Panc1 (cell line): ENCODE results near the gene VCP. TPM values are rescaled to one million over a fixed set of nuclear protein-coding genes. Genes with fewer than 3 reads are reported as not detected.

Experiments used
- ATAC-seq: fragments of 200-7000 bp; cut with Tn5 transposase; 2 replicates; pipeline ENCODE4 v1.9.1; 2020; ENCODE audit warnings: mild to moderate bottlenecking, moderate library complexity
- BruUV-seq: library from RNA; stranded (reverse); fragments of 400-500 nt; replicated peaks from 2 replicates; lab custom pipeline; 2021; lab: Mats Ljungman, UMichigan
- CTCF ChIA-PET: fragments of 300-600 bp; sonication (Branson Sonifier 250); formaldehyde crosslinking; loops from one replicate; lab custom pipeline; 2022; ENCODE audit warnings: antibody characterized with exemption; lab: Charles Lee
- POLR2A ChIA-PET: fragments of 300-600 bp; sonication (Branson Sonifier 250); formaldehyde crosslinking; loops from one replicate; lab custom pipeline; 2022; ENCODE audit warnings: antibody characterized with exemption; lab: Charles Lee
- DNase-seq: peaks from one replicate; pipeline ENCODE4 v3.0.0-alpha.2; 2010; ENCODE audit warnings: low read depth, low spot score
- H3K27ac ChIP-seq: 2 replicates; pipeline ENCODE4 v1.5.1; 2011; ENCODE audit warnings: mild to moderate bottlenecking, low read length, inconsistent platforms
- H3K27me3 ChIP-seq: fragments of 200-500 bp; sonication (Bioruptor generic); 2 replicates; pipeline ENCODE4 v1.6.0; 2014; ENCODE audit warnings: low read length, inconsistent platforms; ENCODE audit not compliant: control insufficient read depth, insufficient read depth
- H3K36me3 ChIP-seq: fragments of 200-500 bp; sonication (Bioruptor generic); 2 replicates; pipeline ENCODE4 v1.5.1; 2014; ENCODE audit warnings: inconsistent platforms, mild to moderate bottlenecking, low read length, moderate library complexity; ENCODE audit not compliant: control insufficient read depth, insufficient read depth
- H3K4me1 ChIP-seq: 2 replicates; pipeline ENCODE4 v1.5.1; 2011; ENCODE audit warnings: inconsistent platforms, mild to moderate bottlenecking, low read length, moderate library complexity; ENCODE audit not compliant: control insufficient read depth, insufficient read depth
- H3K4me3 ChIP-seq, 2 experiments: 2 replicates each; pipeline ENCODE4 v1.5.1; 2011 to 2012; ENCODE audit warnings: low read depth in 2 of 2, low read length in 2 of 2, mild to moderate bottlenecking in 2 of 2, inconsistent platforms in 1 of 2, moderate library complexity in 1 of 2
- H3K9me3 ChIP-seq: fragments of 200-500 bp; sonication (Bioruptor generic); 2 replicates; pipeline ENCODE4 v1.5.1; 2014; ENCODE audit warnings: low read depth, mild to moderate bottlenecking, inconsistent platforms, low read length, moderate library complexity; ENCODE audit not compliant: control insufficient read depth, insufficient read depth
- CTCF ChIP-seq: fragments of 450-650 bp; IDR thresholded peaks from 2 replicates; pipeline ENCODE4 v1.5.1; 2017; ENCODE audit warnings: mild to moderate bottlenecking
- POLR2AphosphoS5 ChIP-seq: IDR thresholded peaks from 2 replicates; pipeline ENCODE4 v1.6.1; 2012; ENCODE audit warnings: mild to moderate bottlenecking, low read depth, low read length, moderate library complexity
- REST ChIP-seq, 2 experiments: IDR thresholded peaks; 2 replicates each; pipeline ENCODE4 v1.6.1; 2011 to 2012; ENCODE audit warnings: low read depth in 2 of 2, control low read depth in 1 of 2, low read length in 1 of 2, mild to moderate bottlenecking in 1 of 2, moderate library complexity in 1 of 2; ENCODE audit not compliant: insufficient read depth in 1 of 2
- SIN3A ChIP-seq: IDR thresholded peaks from 2 replicates; pipeline ENCODE4 v1.6.1; 2012; ENCODE audit warnings: low read depth, mild to moderate bottlenecking, low read length, moderate library complexity, borderline replicate concordance; ENCODE audit not compliant: insufficient read depth
- TCF7L2 ChIP-seq: IDR thresholded peaks from 2 replicates; pipeline ENCODE4 v1.6.1; 2011; ENCODE audit warnings: mild to moderate bottlenecking, low read depth, low read length, inconsistent platforms
- in situ Hi-C: cut with HindIII; loops from 2 replicates; pipeline ENCODE4 v1.10.0; 2016; ENCODE audit warnings: low sequenced_read_pairs, low pct_unique_long_range_greater_than_20kb
- intact Hi-C: fragments of 100-400 bp; cut with micrococcal nuclease; formaldehyde crosslinking; loops from one replicate; pipeline ENCODE4 v1.10.0; 2022; ENCODE audit not compliant: unreplicated experiment
- total RNA-seq: library from RNA; stranded (reverse); gene quantifications from one replicate; pipeline ENCODE4 v1.2.1, GENCODE V29; 2021; ENCODE audit not compliant: unreplicated experiment

Gene VCP
- total RNA-seq, 1 experiment from 2014 or later = 472 TPM

- intact Hi-C loops = no loop called here
- DNase-seq (no peak), ATAC-seq (no peak)
- BruUV-seq = no TSS peak
- POLR2A ChIA-PET = interaction anchor here (0.7 kb wide), 1 partner anchor 442 kb away, joined by 9 read pairs; a partner anchor contains a TSS
- H3K27me3 ChIP-seq = no peaks in the 10 kb centered on the region
- CTCF ChIA-PET = no interaction called here
- no peaks in the 10 kb centered on the region; the same call in 1 of the 2 replicates for H3K36me3 ChIP-seq
- in situ Hi-C loops = no loop called here
- peaks cover 32% of the 10 kb centered on the region for H3K4me1 ChIP-seq
- TF ChIP-seq POLR2AphosphoS5 (no peak), CTCF (no peak), SIN3A (no peak)
- H3K9me3 ChIP-seq = no peaks in the 10 kb centered on the region
- no peak overlapping the region for H3K27ac ChIP-seq
- no peak overlapping the region for H3K4me3 ChIP-seq
Measured at GRCh38 chr9:35107297-35108290, 35.2 kb upstream of the VCP start.

GRCh38 chr9:35106343-35106730 lies 33.9 kb upstream of the VCP start:
- Histone ChIP-seq H3K4me3 (no peak overlapping the region), H3K27me3 (no peaks in the 10 kb centered on the region), H3K36me3 (no peaks in the 10 kb centered on the region; the same call in 1 of the 2 replicates), H3K9me3 (no peaks in the 10 kb centered on the region), H3K27ac (no peak overlapping the region), H3K4me1 (peaks cover 32% of the 10 kb centered on the region)
- no peak for ATAC-seq
- ChIA-PET CTCF (no interaction called here), POLR2A (interaction anchor here (0.7 kb wide), 1 partner anchor 441 kb away, joined by 9 read pairs; a partner anchor contains a TSS)
- BruUV-seq = no TSS peak
- intact Hi-C loops = no loop called here
- TF ChIP-seq CTCF (no peak), TCF7L2 (no peak), SIN3A (no peak), REST (IDR thresholded peaks at IDR 0.05; ENCODE audit: insufficient read depth in 1 of 2, low read depth in 2 of 2, low read length in 1 of 2) (no peak), POLR2AphosphoS5 (no peak)
- in situ Hi-C loops = no loop called here
- DNase-seq = no peak
